ENCODE data around the gene GABRR2. TPM values are rescaled to one million over a fixed set of nuclear protein-coding genes. Genes with fewer than 3 reads are reported as not detected.
A peak's percentile ranks its signal among the peaks of the same experiment; 100 is the strongest.

The GABRR2 gene
- 0.09 TPM in 1 of 2 replicates, not detected in the other for total RNA-seq (ENCODE audit: low replicate concordance)

- TF ChIP-seq CTCF (IDR thresholded peaks at IDR 0.05; ENCODE audit: insufficient read depth, low read length): no peak
- H3K4me3 ChIP-seq (ENCODE audit: low read depth, low read length): no peak within 1 kb of the TSS
- no peak for DNase-seq (ENCODE audit: low read depth)
These were observed at the start of gene GABRR2 for GRCh38 chr6:89315249-89315885. Gene GABRR2, minus strand, starts transcription at chr6:89315299. Its CDS starts 134 bp downstream, at chr6:89315165.

- DNase-seq (ENCODE audit: low read depth): no peak
- no peak overlapping the region for H3K4me3 ChIP-seq (ENCODE audit: low read depth, low read length)
- no peak for TF ChIP-seq CTCF (IDR thresholded peaks at IDR 0.05; ENCODE audit: insufficient read depth, low read length)
These were observed 49.5 kb upstream of the GABRR2 start for GRCh38 chr6:89364586-89364985.

- DNase-seq (ENCODE audit: low read depth): no peak
- no peak overlapping the region for H3K4me3 ChIP-seq (ENCODE audit: low read depth, low read length)
- no peak for TF ChIP-seq CTCF (IDR thresholded peaks at IDR 0.05; ENCODE audit: insufficient read depth, low read length)
These were observed 46.1 kb upstream of the GABRR2 start for GRCh38 chr6:89361171-89361570.

- TF ChIP-seq CTCF (IDR thresholded peaks at IDR 0.05; ENCODE audit: insufficient read depth, low read length): no peak
- peak; percentile 7 for DNase-seq (ENCODE audit: low read depth)
- no peak overlapping the region for H3K4me3 ChIP-seq (ENCODE audit: low read depth, low read length)
These were observed 45.4 kb upstream of the GABRR2 start for GRCh38 chr6:89360415-89360999.

GRCh38 chr6:89359561-89359960, 44.5 kb upstream of the GABRR2 start:
- DNase-seq (ENCODE audit: low read depth): no peak
- no peak overlapping the region for H3K4me3 ChIP-seq (ENCODE audit: low read depth, low read length)
- no peak for TF ChIP-seq CTCF (IDR thresholded peaks at IDR 0.05; ENCODE audit: insufficient read depth, low read length)

GRCh38 chr6:89357390-89357789, 42.3 kb upstream of the GABRR2 start:
- no peak overlapping the region for H3K4me3 ChIP-seq (ENCODE audit: low read depth, low read length)

More at GRCh38 chr6:89357390-89357789, 42.3 kb upstream of the GABRR2 start:
- no peak for DNase-seq (ENCODE audit: low read depth)
- no peak for TF ChIP-seq CTCF (IDR thresholded peaks at IDR 0.05; ENCODE audit: insufficient read depth, low read length)

Measured in fibroblast of the aortic adventitia (primary cell).